H1 (cell line): Measurements from ENCODE around the gene PACS1. TPM values are rescaled to one million over a fixed set of nuclear protein-coding genes. Genes with fewer than 3 reads are reported as not detected.

Source experiments
- BCL11A ChIP-seq, 2 experiments: IDR thresholded peaks; one replicate each; pipeline ENCODE4 v1.6.1; 2011; ENCODE audit warnings: low read depth in 2 of 2, low read length in 2 of 2, mild to moderate bottlenecking in 2 of 2
- CHD1 ChIP-seq: IDR thresholded peaks from 2 replicates; pipeline ENCODE4 v1.6.1; 2012; ENCODE audit warnings: low read depth, low read length, improper control_type of control experiment
- E2F6 ChIP-seq: IDR thresholded peaks from 2 replicates; pipeline ENCODE4 v1.6.1; 2012; ENCODE audit warnings: inconsistent platforms
- FOSL1 ChIP-seq: IDR thresholded peaks from 2 replicates; pipeline ENCODE4 v1.6.1; 2011; ENCODE audit warnings: mild to moderate bottlenecking, low read depth, low read length, moderate library complexity; ENCODE audit not compliant: insufficient read depth
- HDAC2 ChIP-seq, 2 experiments: fragments of 300-600 bp in 1 of 2; sonication (generic) in 1 of 2; IDR thresholded peaks; 2 replicates each; pipeline ENCODE4 v1.6.1; 2011 to 2012; ENCODE audit warnings: low read depth in 2 of 2, low read length in 2 of 2, mild to moderate bottlenecking in 2 of 2, moderate library complexity in 2 of 2, borderline replicate concordance in 1 of 2, inconsistent platforms in 1 of 2
- KDM5A ChIP-seq: fragments of 200-600 bp; IDR thresholded peaks from 2 replicates; pipeline ENCODE4 v1.7.1; 2012; ENCODE audit warnings: mild to moderate bottlenecking, low read length, inconsistent platforms, mixed read lengths
- NANOG ChIP-seq: IDR thresholded peaks from 2 replicates; pipeline ENCODE4 v1.6.1; 2011; ENCODE audit warnings: low read length, low read depth, mild to moderate bottlenecking, inconsistent platforms; ENCODE audit not compliant: insufficient read depth, poor library complexity, severe bottlenecking
- POLR2AphosphoS5 ChIP-seq: IDR thresholded peaks from 2 replicates; pipeline ENCODE4 v1.6.1; 2011; ENCODE audit warnings: low read depth, low read length
- RFX5 ChIP-seq: IDR thresholded peaks from 2 replicates; pipeline ENCODE4 v1.6.1; 2011; ENCODE audit warnings: low read depth, low read length, improper control_type of control experiment, borderline replicate concordance
- TAF7 ChIP-seq: optimal IDR thresholded peaks from 2 replicates; pipeline ENCODE3; 2011; ENCODE audit warnings: low read depth, mild to moderate bottlenecking, inconsistent platforms, low read length, moderate library complexity, borderline replicate concordance
- TEAD4 ChIP-seq: IDR thresholded peaks from 2 replicates; pipeline ENCODE4 v1.6.1; 2012; ENCODE audit warnings: low read depth, low read length, inconsistent platforms, mixed read lengths
- polyA plus RNA-seq, 7 experiments: library from polyadenylated mRNA; depleted of rRNA in 3 of 7; stranded (reverse) in 5 of 7; unstranded in 2 of 7; fragments of >200 nt in 5 of 7; fragments of 200-250 nt in 2 of 7; gene quantifications; 1 replicate in 5 of 7; 2 replicates in 1 of 7; 4 replicates in 1 of 7; pipeline versions ENCODE4 v1.2.1 to v1.2.3, GENCODE V29; 2011 to 2013; ENCODE audit warnings: missing spikeins in 2 of 7, mixed read lengths in 2 of 7
- total RNA-seq: library from RNA; stranded (reverse); fragmentation: NEBNext Ultra II Directional; extraction: Animal tissue kit (Norgen Biotek cat#: 25700); gene quantifications from 2 replicates; pipeline ENCODE4 v1.2.1, GENCODE V29; 2021

The PACS1 gene
- total and polyA plus RNA-seq, 2 of the 8 experiments (the other 6 are each of a cell fraction or from before 2014, with no cell fraction given), result 11.5 to 36.0 TPM

- TF ChIP-seq HDAC2 (IDR thresholded peaks at IDR 0.05; ENCODE audit: borderline replicate concordance in 1 of 2, low read depth in 2 of 2, low read length in 2 of 2) (no peak), BCL11A (IDR thresholded peaks at IDR 0.05; ENCODE audit: low read depth in 2 of 2, low read length in 2 of 2) (no peak), TEAD4 (no peak), TAF7 (no peak), POLR2AphosphoS5 (no peak), RFX5 (no peak), FOSL1 (no peak), KDM5A (no peak), E2F6 (no peak), NANOG (no peak), CHD1 (no peak)
- TF ChIP-seq, all 59 proteins: peak for 0
These were observed 173.9 kb downstream of the PACS1 start (continued) for GRCh38 chr11:66243782-66244535.
